Large intestine (tissue), 3 donors: ENCODE results near the gene PTGDS. TPM values are rescaled to one million over a fixed set of nuclear protein-coding genes. Genes with fewer than 3 reads are reported as not detected.

ENCODE experiments used
- DNase-seq, 2 donors: peaks; one replicate each; pipeline versions ENCODE4 v3.0.0 to v3.0.0-alpha.2; 2013
- H3K27ac ChIP-seq: one replicate; pipeline ENCODE4 v1.5.1; 2013; ENCODE audit warnings: low read length
- H3K27me3 ChIP-seq: 2 replicates; pipeline ENCODE4 v1.6.1; 2013; ENCODE audit warnings: low read length; ENCODE audit not compliant: control insufficient read depth, insufficient read depth
- H3K36me3 ChIP-seq: 2 replicates; pipeline ENCODE4 v1.6.1; 2013; ENCODE audit warnings: low read length; ENCODE audit not compliant: control insufficient read depth, insufficient read depth
- H3K4me1 ChIP-seq: one replicate; pipeline ENCODE4 v1.6.1; 2013; ENCODE audit warnings: low read length; ENCODE audit not compliant: control insufficient read depth, insufficient read depth
- H3K4me3 ChIP-seq: one replicate; pipeline ENCODE4 v1.5.1; 2013; ENCODE audit warnings: low read length
- H3K9me3 ChIP-seq: one replicate; pipeline ENCODE4 v1.6.1; 2013; ENCODE audit warnings: mild to moderate bottlenecking, low read depth, low read length, moderate library complexity; ENCODE audit not compliant: control insufficient read depth
- WGBS: methylation state at CpG from one replicate; pipeline ENCODE4 v1.1.5; 2013; ENCODE audit warnings: low lambda C conversion rate; ENCODE audit not compliant: insufficient coverage; 5-methylcytosine and 5-hydroxymethylcytosine counted together
- polyA plus RNA-seq: library from polyadenylated mRNA; unstranded; fragments of 120-200 nt; gene quantifications from one replicate; pipeline ENCODE4 v1.2.1, GENCODE V29; 2013

PTGDS gene
- polyA plus RNA-seq, 1 donor: 4.6 TPM

DNA sequence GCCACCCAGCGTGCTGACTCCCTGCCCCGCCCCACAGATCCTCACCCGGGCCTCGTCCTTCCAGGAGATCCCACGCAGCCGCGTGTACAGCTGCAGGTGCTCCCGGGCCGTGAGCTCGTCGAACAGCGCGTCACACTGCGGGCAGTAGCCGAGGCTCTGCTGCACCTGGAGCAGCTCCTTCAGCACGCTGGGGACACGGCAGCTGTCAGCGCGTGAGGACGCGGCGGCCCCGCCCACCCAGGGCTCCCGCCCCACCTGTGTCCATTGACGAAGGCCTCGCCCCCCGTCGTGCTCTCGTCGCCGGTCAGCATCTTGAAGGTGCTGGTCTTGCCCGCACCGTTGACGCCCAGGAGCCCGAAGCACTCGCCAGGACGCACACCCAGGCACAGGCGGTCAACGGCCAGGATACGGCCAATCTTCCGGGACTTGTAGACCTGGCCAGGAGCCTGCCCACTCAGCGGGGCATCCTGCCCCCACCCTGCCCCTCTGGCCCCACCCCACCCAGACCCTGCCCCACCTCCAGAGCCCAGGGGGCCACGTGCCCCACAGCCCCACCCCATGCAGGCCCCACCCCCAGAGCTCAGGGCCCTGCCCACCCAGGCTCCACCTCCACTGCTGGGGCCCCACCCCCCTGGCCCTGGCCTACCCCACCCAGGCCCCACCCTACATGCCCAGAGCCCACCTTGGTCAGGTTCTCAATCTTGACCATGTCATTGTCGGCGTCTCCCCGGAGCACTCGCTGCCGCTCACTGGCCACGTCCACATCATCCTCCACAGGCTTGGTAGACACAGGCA is 32.8 kb downstream of the PTGDS start:
- Histone ChIP-seq H3K4me3 (no peak overlapping the region), H3K27me3 (no peaks in the 10 kb centered on the region), H3K4me1 (no peaks in the 10 kb centered on the region), H3K27ac (no peak overlapping the region), H3K9me3 (peaks cover 52% of the 10 kb centered on the region), H3K36me3 (peaks cover 5% of the 10 kb centered on the region)
- no peak for DNase-seq
- WGBS: no CpG with 5 or more reads among the region's 49 CpGs

DNA sequence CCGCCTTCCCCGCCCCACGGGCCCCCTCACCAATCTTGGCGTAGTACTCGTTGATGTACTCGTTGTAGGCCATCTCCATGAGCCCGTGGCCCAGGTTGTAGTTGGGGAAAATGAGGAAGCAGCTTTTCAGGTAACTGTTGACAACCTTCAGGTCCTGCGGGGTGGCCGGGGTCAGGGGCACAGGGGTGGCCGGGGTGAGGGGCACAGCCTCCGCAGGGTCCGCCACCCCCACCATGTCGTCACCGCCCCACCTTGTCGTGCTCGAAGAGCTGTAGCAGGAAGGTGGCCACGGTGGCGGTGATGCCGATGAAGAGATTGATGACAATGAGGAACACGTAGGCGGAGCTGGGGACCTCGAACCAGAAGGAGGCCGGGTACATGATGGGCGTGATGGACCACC is 33.9 kb downstream of the PTGDS start:
- Histone ChIP-seq H3K27me3 (no peaks in the 10 kb centered on the region), H3K27ac (no peak overlapping the region), H3K4me1 (no peaks in the 10 kb centered on the region), H3K9me3 (peaks cover 48% of the 10 kb centered on the region), H3K36me3 (peaks cover 7% of the 10 kb centered on the region), H3K4me3 (no peak overlapping the region)
- no peak for DNase-seq
- WGBS: no CpG with 5 or more reads among the region's 24 CpGs

DNA sequence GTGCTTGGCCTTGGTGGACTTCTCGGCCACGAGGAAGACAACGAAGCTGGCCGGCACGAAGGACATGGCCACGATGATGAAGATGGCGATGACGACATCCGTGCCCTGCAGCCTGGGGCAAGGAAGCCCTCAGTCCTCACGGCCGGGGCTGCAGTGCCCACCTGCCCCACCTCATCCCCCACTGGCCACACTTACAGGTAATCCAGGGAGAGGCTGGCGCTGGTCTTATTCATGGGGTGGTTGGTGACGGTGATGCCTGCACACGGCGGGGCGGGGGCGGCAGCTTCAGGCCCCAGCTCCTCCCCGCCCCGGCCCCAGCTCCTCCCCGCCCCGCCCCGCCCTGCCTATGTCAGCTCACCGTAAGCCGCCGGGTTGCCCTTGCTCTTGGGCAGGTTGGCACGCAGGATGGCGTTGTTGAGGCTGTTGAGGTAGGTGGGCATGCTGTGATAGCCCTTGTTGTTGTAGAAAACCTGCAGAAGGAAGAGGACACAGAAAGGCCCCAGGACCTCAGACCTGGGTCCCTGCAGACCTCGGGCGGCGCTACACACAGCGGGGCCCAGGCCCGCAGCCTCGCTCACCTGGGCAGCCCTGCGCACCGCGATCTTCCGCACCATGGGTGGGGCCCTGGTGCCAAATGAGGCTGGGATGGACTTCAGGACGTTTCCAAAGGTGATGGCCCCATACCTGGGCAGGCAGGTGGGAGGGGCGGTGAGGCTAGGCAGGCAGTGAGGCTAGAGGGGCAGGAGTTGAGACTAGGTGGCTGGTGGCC is 34.8 kb downstream of the PTGDS start:
- DNase-seq: no peak
- H3K36me3 ChIP-seq: peaks cover 11% of the 10 kb centered on the region
- no peaks in the 10 kb centered on the region for H3K27me3 ChIP-seq
- H3K4me1 ChIP-seq: no peaks in the 10 kb centered on the region
- peaks cover 46% of the 10 kb centered on the region for H3K9me3 ChIP-seq
- H3K27ac ChIP-seq: no peak overlapping the region
- H3K4me3 ChIP-seq: no peak overlapping the region
- WGBS: no CpG with 5 or more reads among the region's 39 CpGs

DNA sequence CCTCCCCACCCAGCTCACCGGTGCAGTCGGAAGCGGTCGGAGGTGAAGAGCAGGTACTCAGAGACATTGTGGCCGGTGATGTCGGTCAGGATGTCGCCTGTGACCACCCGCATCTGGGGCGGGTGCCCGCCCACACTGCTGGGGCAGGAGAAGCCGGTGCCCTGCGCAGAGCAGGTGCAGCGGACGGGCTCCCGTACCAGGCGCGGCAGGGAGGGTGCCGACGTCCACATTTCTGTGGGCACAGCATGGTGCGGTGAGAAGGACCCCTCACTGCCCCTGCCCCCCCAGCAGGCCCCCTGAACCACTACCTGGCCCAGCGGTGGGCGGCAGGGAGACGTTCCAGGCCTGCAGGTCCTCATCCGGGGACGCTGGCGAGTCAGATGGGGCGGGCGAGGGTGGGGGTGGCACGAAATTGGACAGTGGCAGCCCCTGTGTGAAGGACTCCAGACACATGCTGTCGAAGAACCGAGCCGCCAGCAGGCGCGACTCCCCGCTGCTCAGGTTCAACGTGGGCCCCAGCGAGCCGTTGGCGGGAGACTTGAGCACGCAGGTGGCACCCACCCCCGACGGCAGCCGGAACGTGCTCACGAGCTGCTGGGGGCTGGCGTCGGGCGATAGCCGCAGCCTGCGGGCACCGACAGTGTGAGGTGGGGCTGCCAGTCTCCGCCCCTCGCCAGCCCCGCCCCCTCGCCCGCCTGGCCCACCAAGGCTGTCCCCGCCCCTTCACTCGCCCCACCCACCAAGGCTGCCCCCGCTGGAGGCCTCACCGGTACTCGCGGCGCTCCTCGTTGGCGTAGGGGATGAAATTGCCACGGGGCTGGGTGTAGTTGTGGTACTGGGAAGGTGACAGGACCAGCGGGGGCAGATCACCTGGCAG is 35.6 kb downstream of the PTGDS start:
- DNase-seq: no peak
- H3K36me3 ChIP-seq: peaks cover 17% of the 10 kb centered on the region
- no CpG with 5 or more reads among the region's 67 CpGs for WGBS
- H3K9me3 ChIP-seq: peaks cover 50% of the 10 kb centered on the region
- H3K4me1 ChIP-seq: no peaks in the 10 kb centered on the region
- H3K4me3 ChIP-seq: no peak overlapping the region
- H3K27me3 ChIP-seq: no peaks in the 10 kb centered on the region
- H3K27ac ChIP-seq: no peak overlapping the region

DNA sequence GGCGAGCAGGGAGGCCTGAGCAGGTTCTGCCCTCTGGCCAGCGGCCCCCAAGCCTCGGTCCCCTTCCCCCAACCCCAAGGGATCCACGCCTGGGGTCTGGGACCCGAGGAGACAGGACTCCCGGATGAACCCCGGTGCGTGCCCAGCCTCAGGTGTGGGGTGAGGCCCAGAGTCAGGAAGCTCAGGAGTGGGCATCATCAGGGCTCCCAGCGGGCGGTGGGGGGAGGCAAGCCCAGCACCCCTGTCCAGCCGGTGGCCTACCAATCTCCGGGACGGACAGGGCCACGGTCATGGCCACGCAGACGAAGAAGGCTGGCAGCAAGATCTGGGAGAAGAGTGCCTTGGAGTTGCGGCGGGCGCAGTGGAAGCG is 36.3 kb downstream of the PTGDS start:
- DNase-seq: no peak
- no peak overlapping the region for H3K4me3 ChIP-seq
- WGBS: no CpG with 5 or more reads among the region's 20 CpGs
- H3K27me3 ChIP-seq: no peaks in the 10 kb centered on the region
- no peaks in the 10 kb centered on the region for H3K4me1 ChIP-seq
- H3K9me3 ChIP-seq: peaks cover 52% of the 10 kb centered on the region
- H3K27ac ChIP-seq: no peak overlapping the region
- peaks cover 17% of the 10 kb centered on the region for H3K36me3 ChIP-seq

DNA sequence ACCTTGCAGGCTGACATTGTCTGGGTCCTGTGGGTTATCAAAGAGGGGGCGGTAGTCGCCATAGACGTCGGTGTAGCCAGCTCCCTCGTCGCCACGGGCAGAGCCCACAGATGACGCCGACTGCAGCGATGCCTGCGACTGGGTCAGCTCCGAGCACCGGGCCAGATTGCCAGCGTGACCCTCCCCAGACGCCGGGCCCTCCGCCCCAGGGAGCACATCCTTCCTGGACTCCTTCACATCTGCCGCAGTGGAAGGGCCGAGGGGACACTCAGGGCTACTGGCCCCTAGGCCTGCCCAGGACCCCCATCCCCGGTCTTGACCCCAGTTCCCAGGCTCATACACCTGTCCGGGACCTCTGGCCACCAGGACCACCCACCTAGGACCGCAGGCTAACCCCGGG is 36.9 kb downstream of the PTGDS start:
- DNase-seq: no peak
- Histone ChIP-seq H3K27me3 (no peaks in the 10 kb centered on the region), H3K4me1 (no peaks in the 10 kb centered on the region), H3K4me3 (no peak overlapping the region), H3K36me3 (peaks cover 17% of the 10 kb centered on the region), H3K9me3 (peaks cover 55% of the 10 kb centered on the region), H3K27ac (no peak overlapping the region)
- WGBS: no CpG with 5 or more reads among the region's 23 CpGs

DNA sequence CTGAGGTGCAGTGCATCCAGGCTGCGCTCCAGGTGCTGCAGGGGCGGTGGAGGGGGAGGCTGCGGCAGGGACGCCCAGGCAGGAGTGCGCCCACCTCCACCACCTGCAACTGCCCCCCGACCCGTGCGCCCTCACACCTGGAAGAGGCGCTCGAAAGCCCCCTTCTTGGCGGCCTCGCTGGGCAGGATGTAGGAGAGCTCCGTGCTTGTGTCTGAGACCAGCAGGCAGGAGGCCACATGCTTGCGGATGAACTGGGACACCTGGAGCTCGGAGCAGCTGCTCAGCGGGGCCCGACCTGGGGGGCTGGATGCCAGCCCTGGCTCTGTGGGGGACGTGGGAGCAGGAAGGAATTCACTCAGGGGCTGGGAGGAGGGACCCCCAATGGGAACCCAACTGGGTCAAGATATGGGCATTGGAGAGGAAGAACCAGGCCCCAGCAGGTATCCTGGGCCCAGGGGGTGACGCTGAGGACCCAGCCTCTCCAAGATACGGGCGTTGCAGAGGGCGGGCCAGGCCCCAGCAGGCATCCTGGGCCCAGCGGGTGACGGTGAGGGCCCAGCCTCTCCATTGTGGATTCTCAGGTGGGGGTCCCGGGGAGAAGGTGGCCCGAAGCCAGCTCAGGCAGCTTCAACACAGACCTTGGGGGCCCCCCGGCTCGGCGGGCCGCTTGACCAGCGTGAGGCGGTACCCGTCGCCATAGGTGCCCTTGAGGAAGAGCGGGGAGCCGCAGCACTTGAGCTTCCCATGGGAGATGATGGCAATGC is 37.7 kb downstream of the PTGDS start:
- Histone ChIP-seq H3K4me3 (no peak overlapping the region), H3K27me3 (no peaks in the 10 kb centered on the region), H3K27ac (no peak overlapping the region), H3K9me3 (peaks cover 51% of the 10 kb centered on the region), H3K4me1 (no peaks in the 10 kb centered on the region), H3K36me3 (peaks cover 17% of the 10 kb centered on the region)
- no CpG with 5 or more reads among the region's 36 CpGs for WGBS
- DNase-seq: no peak

DNA sequence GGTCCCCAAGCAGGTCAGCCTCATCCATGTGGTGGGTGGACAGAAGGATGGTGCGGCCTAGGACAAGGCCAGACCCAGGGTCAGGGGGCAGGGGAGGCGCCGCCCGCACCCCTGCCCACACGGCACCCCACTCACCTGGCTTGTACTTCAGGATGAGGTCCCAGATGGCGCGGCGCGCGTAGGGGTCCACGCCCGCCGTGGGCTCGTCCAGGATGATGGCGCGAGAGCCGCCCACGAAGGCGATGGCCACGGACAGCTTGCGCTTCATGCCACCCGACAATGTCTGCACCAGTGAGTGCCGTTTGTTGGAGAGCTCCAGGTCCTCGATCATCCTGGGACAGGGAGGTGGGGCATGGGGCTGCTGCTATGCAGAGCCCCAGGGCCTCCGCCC is 38.2 kb downstream of the PTGDS start:
- WGBS: no CpG with 5 or more reads among the region's 25 CpGs
- H3K9me3 ChIP-seq: peaks cover 53% of the 10 kb centered on the region
- no peaks in the 10 kb centered on the region for H3K27me3 ChIP-seq
- no peak for DNase-seq
- peaks cover 17% of the 10 kb centered on the region for H3K36me3 ChIP-seq
- no peak overlapping the region for H3K27ac ChIP-seq
- no peak overlapping the region for H3K4me3 ChIP-seq
- H3K4me1 ChIP-seq: no peaks in the 10 kb centered on the region

DNA sequence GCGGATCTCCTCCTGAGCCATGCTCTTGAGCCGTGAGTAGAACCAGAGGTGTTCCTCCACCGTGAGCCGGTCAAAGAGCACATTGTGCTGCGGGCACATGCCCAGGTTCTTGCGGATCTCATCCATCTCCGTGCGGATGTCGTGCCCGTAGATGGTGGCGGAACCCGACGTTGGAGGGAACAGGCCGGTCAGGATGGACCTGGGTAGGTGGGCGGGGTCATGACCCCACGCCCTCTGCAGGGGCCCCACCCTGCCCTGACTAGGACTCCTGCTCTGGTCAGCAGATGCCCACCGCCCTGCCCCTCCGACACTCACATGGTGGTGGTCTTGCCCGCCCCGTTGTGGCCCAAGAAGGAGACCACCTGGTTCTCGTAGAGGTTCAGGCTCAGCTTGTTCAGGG is 38.7 kb downstream of the PTGDS start:
- Histone ChIP-seq H3K4me3 (no peak overlapping the region), H3K9me3 (peaks cover 55% of the 10 kb centered on the region), H3K27me3 (no peaks in the 10 kb centered on the region), H3K27ac (no peak overlapping the region), H3K4me1 (no peaks in the 10 kb centered on the region), H3K36me3 (peaks cover 17% of the 10 kb centered on the region)
- no CpG with 5 or more reads among the region's 21 CpGs for WGBS
- no peak for DNase-seq

DNA sequence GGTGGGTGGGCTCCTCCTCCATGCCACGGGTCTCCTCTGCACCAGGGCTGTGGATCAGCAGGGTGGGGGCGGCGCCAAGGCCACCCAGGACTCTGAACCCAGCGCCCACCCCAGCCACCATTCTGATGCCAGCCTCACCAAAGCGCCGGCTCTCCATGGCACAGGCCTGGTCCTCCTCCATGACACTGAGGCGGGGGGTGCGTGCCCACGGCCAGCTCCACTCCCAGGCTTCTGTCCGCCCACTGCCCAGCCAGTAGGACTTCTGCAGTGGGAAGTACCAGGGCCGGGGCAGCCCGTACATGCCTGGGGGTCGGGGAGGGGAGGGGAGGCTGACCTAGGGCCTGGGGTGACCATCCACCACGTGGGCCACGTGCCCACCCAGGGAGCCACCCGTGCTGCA is 39.1 kb downstream of the PTGDS start:
- peaks cover 17% of the 10 kb centered on the region for H3K36me3 ChIP-seq
- H3K27me3 ChIP-seq: no peaks in the 10 kb centered on the region
- no peak overlapping the region for H3K27ac ChIP-seq
- H3K4me1 ChIP-seq: peaks cover 4% of the 10 kb centered on the region
- no CpG with 5 or more reads among the region's 16 CpGs for WGBS
- H3K9me3 ChIP-seq: peaks cover 58% of the 10 kb centered on the region
- DNase-seq: no peak
- H3K4me3 ChIP-seq: no peak overlapping the region
